Measurements from ENCODE around the gene FMC1. TPM values are rescaled to one million over a fixed set of nuclear protein-coding genes. Genes with fewer than 3 reads are reported as not detected.
"Not testable (repeated sequence)": the region's sequence is repeated elsewhere in the genome, so short reads cannot be mapped to it uniquely, and the experiment has no call there.

The FMC1 gene
- total and polyA plus RNA-seq, 4 donors: 16.7 to 33.6 (median 31.8) TPM

DNA sequence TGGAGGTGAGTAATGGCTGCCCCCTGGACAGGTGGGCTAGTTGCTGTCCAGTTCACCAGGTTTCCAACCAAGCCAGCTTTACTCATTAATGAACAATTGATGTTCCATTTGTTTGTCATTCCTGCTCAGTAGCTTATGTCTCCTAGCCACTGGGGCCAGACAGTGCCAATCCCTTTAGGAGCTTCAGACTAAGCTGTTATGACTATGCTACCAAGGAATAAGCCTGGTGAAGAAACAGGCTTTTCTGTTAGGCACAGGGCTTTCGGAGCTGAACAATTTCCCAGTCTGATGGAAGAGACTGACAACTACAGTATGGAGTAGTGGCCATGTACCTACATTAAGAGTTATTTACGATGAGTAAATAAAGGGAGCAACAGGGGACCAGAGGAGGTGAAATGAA, 2.1 kb upstream of the FMC1 start:
- H3K9me3 ChIP-seq (ENCODE audit: control insufficient read depth, insufficient read depth, low read length): no peaks in the 10 kb centered on the region
- H3K27me3 ChIP-seq (ENCODE audit: control insufficient read depth, insufficient read depth, low read length): no peaks in the 10 kb centered on the region
- H3K4me3 ChIP-seq (ENCODE audit: low read depth, low read length): no peak overlapping the region
- H3K4me1 ChIP-seq (ENCODE audit: control insufficient read depth, insufficient read depth, low read length): peaks cover 10% of the 10 kb centered on the region
- WGBS (ENCODE audit: insufficient coverage): 100% methylated on average over 2 of the region's 2 CpGs
- no peak for DNase-seq (ENCODE audit: low read depth in 4 of 6, low spot score in 6 of 6)
- H3K27ac ChIP-seq (ENCODE audit: low read depth, low read length): no peak overlapping the region
- no peaks in the 10 kb centered on the region for H3K36me3 ChIP-seq (ENCODE audit: control insufficient read depth, insufficient read depth, low read length)

DNA sequence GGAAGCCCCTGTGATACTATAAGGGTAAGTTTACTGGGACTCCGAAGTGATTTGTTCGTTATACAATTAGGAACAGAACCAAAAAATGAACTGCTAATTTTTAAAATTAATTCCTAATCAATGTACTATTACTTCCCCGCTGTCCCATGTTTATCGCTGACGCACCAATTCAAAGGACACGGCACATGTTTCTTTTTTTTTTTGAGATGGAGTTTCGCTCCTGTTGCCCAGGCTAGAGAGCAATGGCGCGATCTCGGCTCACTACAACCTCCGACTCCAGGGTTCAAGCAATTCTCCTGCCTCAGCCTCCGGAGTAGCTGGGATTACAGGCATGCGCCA, 1.5 kb upstream of the FMC1 start:
- 88% methylated on average over 6 of the region's 13 CpGs for WGBS (ENCODE audit: insufficient coverage)
- no peaks in the 10 kb centered on the region for H3K27me3 ChIP-seq (ENCODE audit: control insufficient read depth, insufficient read depth, low read length)
- peak in 1 of 6 donors; percentile 7 for DNase-seq (ENCODE audit: low read depth in 4 of 6, low spot score in 6 of 6)
- H3K36me3 ChIP-seq (ENCODE audit: control insufficient read depth, insufficient read depth, low read length): no peaks in the 10 kb centered on the region
- H3K9me3 ChIP-seq (ENCODE audit: control insufficient read depth, insufficient read depth, low read length): no peaks in the 10 kb centered on the region
- H3K4me3 ChIP-seq (ENCODE audit: low read depth, low read length): peak overlapping the region; percentile 99
- peak overlapping the region; percentile 100 for H3K27ac ChIP-seq (ENCODE audit: low read depth, low read length)
- H3K4me1 ChIP-seq (ENCODE audit: control insufficient read depth, insufficient read depth, low read length): peaks cover 10% of the 10 kb centered on the region

DNA sequence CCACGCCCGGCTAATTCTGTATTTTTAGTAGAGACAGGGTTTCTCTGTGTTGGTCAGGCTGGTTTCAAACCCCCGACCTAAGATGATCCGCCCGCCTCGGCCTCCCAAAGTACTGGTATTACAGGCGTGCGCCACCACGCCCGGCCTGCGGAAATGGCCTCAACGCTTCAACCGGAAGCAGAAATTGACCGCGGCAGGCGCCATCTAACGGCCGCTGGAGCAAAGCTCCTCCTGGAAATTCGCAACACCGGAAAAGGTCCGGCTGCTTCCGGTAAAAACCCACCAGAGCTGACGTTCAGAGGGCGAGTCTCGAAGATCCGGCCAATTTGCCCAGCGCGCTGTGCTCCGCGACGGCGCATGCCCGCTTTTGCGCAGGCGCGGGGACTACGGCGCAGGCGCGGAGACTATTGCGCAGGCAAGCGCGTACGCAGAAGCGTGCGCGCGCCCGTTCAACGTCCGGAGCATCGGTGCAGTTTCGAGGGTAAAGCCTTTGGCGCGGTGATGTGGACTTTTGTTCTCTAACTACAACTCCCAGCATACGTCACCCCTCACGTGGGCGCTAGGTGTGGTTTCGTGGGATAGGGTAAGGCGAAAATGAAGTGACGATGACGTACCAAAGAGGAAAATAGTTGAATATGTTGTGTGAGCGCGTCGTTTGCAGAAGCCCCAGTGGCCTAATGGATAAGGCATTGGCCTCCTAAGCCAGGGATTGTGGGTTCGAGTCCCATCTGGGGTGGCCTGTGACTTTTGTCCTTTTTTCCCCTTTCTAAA, 915 bp upstream of the FMC1 start:
- H3K27me3 ChIP-seq (ENCODE audit: control insufficient read depth, insufficient read depth, low read length): no peaks in the 10 kb centered on the region
- DNase-seq (ENCODE audit: low read depth in 4 of 6, low spot score in 6 of 6): peak; percentile 99 to 100 (median 100)
- 2% methylated on average over 55 of the region's 66 CpGs for WGBS (ENCODE audit: insufficient coverage)

DNA sequence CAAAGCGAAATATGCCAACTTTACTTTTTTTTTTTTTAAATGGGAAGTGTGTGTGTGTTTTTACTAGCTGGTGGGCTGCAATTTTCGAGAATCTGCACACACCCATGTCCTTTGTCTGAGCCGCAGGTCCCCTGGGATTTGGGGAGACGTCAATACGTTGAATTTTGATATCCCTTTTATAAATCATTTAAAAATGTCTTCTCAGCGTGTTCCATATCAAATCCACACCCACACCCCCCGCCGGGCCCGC, 404 bp upstream of the FMC1 start:
- Histone ChIP-seq H3K9me3 (ENCODE audit: control insufficient read depth, insufficient read depth, low read length) (no peaks in the 10 kb centered on the region), H3K4me3 (ENCODE audit: low read depth, low read length) (peak overlapping the region; percentile 99), H3K27ac (ENCODE audit: low read depth, low read length) (peak overlapping the region; percentile 100), H3K36me3 (ENCODE audit: control insufficient read depth, insufficient read depth, low read length) (peaks cover 3% of the 10 kb centered on the region), H3K27me3 (ENCODE audit: control insufficient read depth, insufficient read depth, low read length) (no peaks in the 10 kb centered on the region), H3K4me1 (ENCODE audit: control insufficient read depth, insufficient read depth, low read length) (peaks cover 10% of the 10 kb centered on the region)
- WGBS (ENCODE audit: insufficient coverage): 0% methylated on average over 1 of the region's 9 CpGs
- DNase-seq (ENCODE audit: low read depth in 4 of 6, low spot score in 6 of 6): no peak

More for the DNA sequence above, 915 bp upstream of the FMC1 start:
- H3K4me1 ChIP-seq (ENCODE audit: control insufficient read depth, insufficient read depth, low read length): peaks cover 10% of the 10 kb centered on the region
- no peaks in the 10 kb centered on the region for H3K9me3 ChIP-seq (ENCODE audit: control insufficient read depth, insufficient read depth, low read length)
- peak overlapping the region; percentile 99 for H3K4me3 ChIP-seq (ENCODE audit: low read depth, low read length)
- H3K36me3 ChIP-seq (ENCODE audit: control insufficient read depth, insufficient read depth, low read length): no peaks in the 10 kb centered on the region
- H3K27ac ChIP-seq (ENCODE audit: low read depth, low read length): peak overlapping the region; percentile 100

DNA sequence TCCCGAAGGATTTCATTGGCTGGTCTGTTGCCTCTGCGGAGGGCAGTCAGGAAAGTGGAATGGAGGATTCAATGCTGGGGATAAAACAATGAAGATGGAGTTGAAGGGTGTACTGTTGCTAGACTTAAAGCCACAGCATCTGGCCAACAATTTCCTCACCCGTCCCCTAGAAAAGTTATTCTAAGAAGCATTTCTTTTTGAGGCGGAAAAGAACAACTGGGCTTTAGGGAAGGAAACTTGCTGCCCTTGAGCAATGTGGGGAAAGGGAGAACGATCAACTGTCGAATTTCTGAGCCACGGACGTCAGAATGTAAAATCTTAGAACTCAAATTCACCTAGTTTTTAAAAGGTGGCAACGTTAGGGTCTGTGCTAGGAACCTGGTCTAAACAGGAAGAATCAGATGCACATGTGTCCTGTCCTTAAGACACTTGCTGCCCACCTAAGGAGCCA, 664 bp downstream of the FMC1 start:
- H3K27me3 ChIP-seq (ENCODE audit: control insufficient read depth, insufficient read depth, low read length): no peaks in the 10 kb centered on the region
- H3K36me3 ChIP-seq (ENCODE audit: control insufficient read depth, insufficient read depth, low read length): peaks cover 6% of the 10 kb centered on the region
- H3K4me1 ChIP-seq (ENCODE audit: control insufficient read depth, insufficient read depth, low read length): peaks cover 10% of the 10 kb centered on the region
- H3K9me3 ChIP-seq (ENCODE audit: control insufficient read depth, insufficient read depth, low read length): no peaks in the 10 kb centered on the region
- H3K27ac ChIP-seq (ENCODE audit: low read depth, low read length): peak overlapping the region; percentile 100
- 0% methylated on average over 6 of the region's 9 CpGs for WGBS (ENCODE audit: insufficient coverage)
- peak overlapping the region; percentile 99 for H3K4me3 ChIP-seq (ENCODE audit: low read depth, low read length)
- no peak for DNase-seq (ENCODE audit: low read depth in 4 of 6, low spot score in 6 of 6)

DNA sequence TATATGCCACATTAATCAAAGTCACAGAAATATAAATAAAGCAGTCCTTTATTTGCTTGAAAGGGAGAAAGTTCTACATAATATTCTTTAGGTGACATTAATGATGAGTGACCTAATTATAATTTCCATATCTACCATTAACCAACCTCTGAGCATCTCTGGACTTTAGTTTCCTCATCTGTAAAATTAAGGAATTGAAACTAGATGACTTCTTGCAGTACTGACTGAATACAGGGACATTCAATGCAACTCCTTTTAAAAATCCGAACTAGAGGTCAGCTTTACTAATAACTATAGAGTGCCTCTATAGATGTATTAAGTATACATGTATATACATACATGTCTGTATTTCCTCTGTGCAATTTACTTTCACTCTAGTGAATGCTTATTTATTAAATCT, 3.9 kb downstream of the FMC1 start:
- Histone ChIP-seq H3K4me1 (ENCODE audit: control insufficient read depth, insufficient read depth, low read length) (peaks cover 5% of the 10 kb centered on the region), H3K4me3 (ENCODE audit: low read depth, low read length) (no peak overlapping the region), H3K9me3 (ENCODE audit: control insufficient read depth, insufficient read depth, low read length) (no peaks in the 10 kb centered on the region), H3K27ac (ENCODE audit: low read depth, low read length) (no peak overlapping the region), H3K36me3 (ENCODE audit: control insufficient read depth, insufficient read depth, low read length) (peaks cover 17% of the 10 kb centered on the region), H3K27me3 (ENCODE audit: control insufficient read depth, insufficient read depth, low read length) (no peaks in the 10 kb centered on the region)
- no peak for DNase-seq (ENCODE audit: low read depth in 4 of 6, low spot score in 6 of 6)
- no CpG with 5 or more reads among the region's 1 CpG for WGBS (ENCODE audit: insufficient coverage)

DNA sequence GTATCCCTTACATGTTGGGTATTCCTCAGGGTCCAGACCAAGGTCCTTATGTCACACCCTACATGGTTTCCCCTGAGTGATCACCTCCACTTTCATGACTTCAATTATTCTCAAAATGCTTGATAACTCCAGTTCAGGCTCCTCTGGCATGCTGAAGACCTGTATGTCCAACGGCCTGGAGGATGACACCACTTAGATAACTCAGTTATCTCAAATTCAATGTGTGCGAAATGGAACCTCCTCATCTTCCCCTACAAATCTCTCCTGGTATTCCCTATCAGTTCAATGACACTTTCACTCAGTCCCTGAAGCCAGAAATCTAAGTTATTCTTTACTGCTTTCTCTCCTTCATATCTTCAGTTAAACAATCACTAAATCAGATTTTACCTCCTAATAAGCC, 9.9 kb downstream of the FMC1 start:
- no peak overlapping the region for H3K4me3 ChIP-seq (ENCODE audit: low read depth, low read length)
- H3K27me3 ChIP-seq (ENCODE audit: control insufficient read depth, insufficient read depth, low read length): no peaks in the 10 kb centered on the region
- H3K36me3 ChIP-seq (ENCODE audit: control insufficient read depth, insufficient read depth, low read length): peaks cover 20% of the 10 kb centered on the region
- H3K4me1 ChIP-seq (ENCODE audit: control insufficient read depth, insufficient read depth, low read length): no peaks in the 10 kb centered on the region
- WGBS (ENCODE audit: insufficient coverage): 86% methylated on average over 2 of the region's 2 CpGs
- no peak overlapping the region for H3K27ac ChIP-seq (ENCODE audit: low read depth, low read length)
- no peaks in the 10 kb centered on the region for H3K9me3 ChIP-seq (ENCODE audit: control insufficient read depth, insufficient read depth, low read length)
- DNase-seq (ENCODE audit: low read depth in 4 of 6, low spot score in 6 of 6): no peak

DNA sequence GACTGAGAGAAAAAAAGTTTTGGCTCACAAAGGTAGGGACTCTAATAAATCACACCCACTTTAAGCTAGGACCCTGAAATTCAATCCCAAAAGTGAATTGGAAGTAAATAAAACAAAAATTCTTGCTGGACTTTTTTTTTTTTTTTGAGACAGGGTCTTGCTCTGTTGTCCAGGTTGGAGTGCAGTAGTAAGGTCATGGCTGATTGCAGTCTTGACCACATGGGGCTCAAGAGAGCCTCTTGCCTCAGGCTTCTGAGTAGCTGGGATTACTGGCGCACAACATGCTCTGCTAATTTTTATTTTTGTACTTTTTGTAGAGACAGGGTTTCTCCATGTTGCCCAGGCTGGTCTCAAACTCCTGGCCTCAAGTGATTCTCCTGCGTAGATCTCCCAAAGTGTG, 13.6 kb downstream of the FMC1 start:
- Histone ChIP-seq H3K4me3 (ENCODE audit: low read depth, low read length) (no peak overlapping the region), H3K27ac (ENCODE audit: low read depth, low read length) (no peak overlapping the region), H3K9me3 (ENCODE audit: control insufficient read depth, insufficient read depth, low read length) (no peaks in the 10 kb centered on the region), H3K36me3 (ENCODE audit: control insufficient read depth, insufficient read depth, low read length) (peaks cover 13% of the 10 kb centered on the region), H3K4me1 (ENCODE audit: control insufficient read depth, insufficient read depth, low read length) (peaks cover 10% of the 10 kb centered on the region), H3K27me3 (ENCODE audit: control insufficient read depth, insufficient read depth, low read length) (no peaks in the 10 kb centered on the region)
- DNase-seq (ENCODE audit: low read depth in 4 of 6, low spot score in 6 of 6): no peak
- whole genome bisulfite sequencing (ENCODE audit: insufficient coverage): 100% methylated on average over 1 of the region's 2 CpGs

DNA sequence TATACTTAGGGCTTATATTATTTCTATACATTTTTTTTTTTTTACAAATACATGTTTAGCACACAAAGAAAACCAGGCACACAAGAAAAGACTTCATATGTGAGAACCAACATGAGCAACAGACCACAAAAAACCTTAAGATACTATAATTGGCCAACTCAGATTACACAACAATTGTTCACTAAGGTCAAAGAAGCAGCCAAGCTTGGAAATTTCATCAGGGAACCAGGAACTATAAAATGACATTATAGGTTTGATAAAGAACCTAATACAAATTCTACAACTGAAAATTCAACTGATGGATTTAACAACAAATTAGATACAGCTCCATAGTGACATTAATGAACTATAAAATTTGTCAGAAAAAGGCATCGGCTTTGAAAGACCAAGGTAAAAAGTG, 14.2 kb downstream of the FMC1 start:
- WGBS (ENCODE audit: insufficient coverage): 100% methylated on average over 1 of the region's 1 CpG
- no peak for DNase-seq (ENCODE audit: low read depth in 4 of 6, low spot score in 6 of 6)
- Histone ChIP-seq H3K36me3 (ENCODE audit: control insufficient read depth, insufficient read depth, low read length) (peaks cover 10% of the 10 kb centered on the region), H3K9me3 (ENCODE audit: control insufficient read depth, insufficient read depth, low read length) (no peaks in the 10 kb centered on the region), H3K4me3 (ENCODE audit: low read depth, low read length) (no peak overlapping the region), H3K27me3 (ENCODE audit: control insufficient read depth, insufficient read depth, low read length) (no peaks in the 10 kb centered on the region), H3K4me1 (ENCODE audit: control insufficient read depth, insufficient read depth, low read length) (peaks cover 10% of the 10 kb centered on the region), H3K27ac (ENCODE audit: low read depth, low read length) (no peak overlapping the region)

DNA sequence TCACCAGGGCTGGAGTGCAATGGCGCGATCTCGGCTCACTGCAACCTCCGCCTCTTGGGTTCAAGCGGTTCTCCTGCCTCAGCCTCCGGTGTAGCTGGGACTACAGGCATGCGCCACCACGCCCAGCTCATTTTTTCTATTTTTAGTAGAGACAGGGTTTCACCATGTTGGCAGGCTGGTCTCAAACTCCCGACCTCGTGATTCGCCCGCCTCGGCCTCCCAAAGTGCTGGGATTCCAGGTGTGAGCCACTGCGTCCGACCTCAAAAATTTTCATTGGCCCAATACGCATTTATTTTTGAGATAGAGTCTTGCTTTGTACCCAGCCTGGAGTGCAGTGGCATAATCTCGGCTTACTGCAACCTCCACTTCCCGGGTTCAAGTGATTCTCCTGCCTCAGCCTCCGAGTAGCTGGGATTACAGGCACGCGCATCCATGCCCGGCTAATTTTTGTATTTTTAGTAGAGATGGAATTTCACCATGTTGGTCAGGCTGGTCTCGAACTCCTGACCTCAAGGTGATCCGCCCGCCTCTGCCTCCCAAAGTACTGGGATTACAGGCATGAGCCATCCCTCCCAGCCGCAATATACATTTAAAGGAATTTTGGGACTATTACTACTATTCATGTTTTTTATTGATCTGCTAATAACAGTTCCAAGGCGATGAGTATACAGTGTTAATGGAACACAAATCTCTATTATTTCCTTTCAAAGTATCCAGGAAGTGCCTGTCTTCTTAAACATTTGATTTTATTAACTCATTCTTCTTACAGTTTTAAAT, 16.8 kb downstream of the FMC1 start:
- 100% methylated on average over 19 of the region's 27 CpGs for WGBS (ENCODE audit: insufficient coverage)
- not testable (repeated sequence) for H3K36me3 ChIP-seq (ENCODE audit: control insufficient read depth, insufficient read depth, low read length); DNase-seq (ENCODE audit: low read depth in 4 of 6, low spot score in 6 of 6)

More for the DNA sequence above, 16.8 kb downstream of the FMC1 start:
- peaks cover 13% of the 10 kb centered on the region for H3K4me1 ChIP-seq (ENCODE audit: control insufficient read depth, insufficient read depth, low read length)
- peak overlapping the region; percentile 98 for H3K4me3 ChIP-seq (ENCODE audit: low read depth, low read length)
- H3K27me3 ChIP-seq (ENCODE audit: control insufficient read depth, insufficient read depth, low read length); H3K9me3 ChIP-seq (ENCODE audit: control insufficient read depth, insufficient read depth, low read length): not testable (repeated sequence)
- H3K27ac ChIP-seq (ENCODE audit: low read depth, low read length): peak overlapping the region; percentile 100

All from spinal cord (tissue), 10 donors.